HEK293 (cell line): Measurements from ENCODE around the gene MYL10.

Experiments used
- CTCF ChIA-PET: fragments of 350-600 bp; formaldehyde crosslinking; extraction: SDS; loops from one replicate; lab custom pipeline; 2021; ENCODE audit warnings: antibody characterized with exemption; lab: Yijun Ruan, JAX
- POLR2A ChIA-PET: fragments of 300-600 bp; formaldehyde crosslinking; extraction: SDS; loops from one replicate; lab custom pipeline; 2020; ENCODE audit warnings: antibody characterized with exemption, inconsistent platforms; lab: Yijun Ruan, JAX
- H3K27ac ChIP-seq: fragments of 200-500 bp; sonication (Bioruptor generic); 2 replicates; pipeline ENCODE4 v1.5.1; 2014; ENCODE audit warnings: low read depth, low read length, control low read depth, inconsistent platforms; ENCODE audit errors: extremely low read depth
- H3K36me3 ChIP-seq, 2 experiments: fragments of 200-500 bp in 1 of 2; sonication (Bioruptor generic) in 1 of 2; 1 replicate in 1 of 2; 2 replicates in 1 of 2; pipeline ENCODE4 v1.5.1; 2014 to 2017; ENCODE audit warnings: inconsistent platforms in 2 of 2, low read length in 2 of 2; ENCODE audit not compliant: control insufficient read depth in 2 of 2, insufficient read depth in 1 of 2
- H3K4me1 ChIP-seq: fragments of 200-500 bp; sonication (Bioruptor generic); 2 replicates; pipeline ENCODE4 v1.5.1; 2014; ENCODE audit warnings: mild to moderate bottlenecking, low read length, inconsistent platforms; ENCODE audit not compliant: control insufficient read depth, insufficient read depth
- H3K4me3 ChIP-seq: 2 replicates; pipeline ENCODE4 v1.5.1; 2011; ENCODE audit warnings: low read depth, mild to moderate bottlenecking, control low read depth, low read length, moderate library complexity
- H3K9me3 ChIP-seq: fragments of 200-500 bp; sonication (Bioruptor generic); 2 replicates; pipeline ENCODE4 v1.5.1; 2014; ENCODE audit warnings: low read depth, low read length, inconsistent platforms; ENCODE audit not compliant: control insufficient read depth, insufficient read depth
- FEZF1 ChIP-seq: fragments of 450-650 bp; formaldehyde crosslinking; IDR thresholded peaks from 2 replicates; pipeline ENCODE4 v1.5.1; 2016; ENCODE audit warnings: missing biosample characterization, missing genetic modification characterization
- KLF16 ChIP-seq: fragments of 450-650 bp; formaldehyde crosslinking; IDR thresholded peaks from 2 replicates; pipeline ENCODE4 v1.5.1; 2017; ENCODE audit warnings: missing biosample characterization, missing genetic modification characterization
- MYNN ChIP-seq: fragments of 450-650 bp; formaldehyde crosslinking; IDR thresholded peaks from 2 replicates; pipeline ENCODE4 v1.5.1; 2016; ENCODE audit warnings: missing biosample characterization, missing genetic modification characterization, borderline replicate concordance
- PBX3 ChIP-seq: sonication (generic); formaldehyde crosslinking; IDR thresholded peaks from 2 replicates; pipeline ENCODE4 v1.8.1; 2022; ENCODE audit warnings: mild to moderate bottlenecking, moderate library complexity, missing genetic modification reagents
- TSHZ1 ChIP-seq: fragments of 450-650 bp; formaldehyde crosslinking; IDR thresholded peaks from 2 replicates; pipeline ENCODE4 v1.5.1; 2016; ENCODE audit warnings: missing biosample characterization, missing genetic modification characterization, borderline replicate concordance
- YY2 ChIP-seq: fragments of 450-650 bp; formaldehyde crosslinking; IDR thresholded peaks from 2 replicates; pipeline ENCODE4 v1.5.1; 2016; ENCODE audit warnings: missing biosample characterization, missing genetic modification characterization
- ZFP69B ChIP-seq: fragments of 450-650 bp; formaldehyde crosslinking; IDR thresholded peaks from 2 replicates; pipeline ENCODE4 v1.5.1; 2016; ENCODE audit warnings: missing biosample characterization, missing genetic modification characterization
- ZNF140 ChIP-seq: fragments of 450-650 bp; formaldehyde crosslinking; IDR thresholded peaks from 2 replicates; pipeline ENCODE4 v1.5.1; 2016; ENCODE audit warnings: missing biosample characterization, missing genetic modification characterization
- ZNF18 ChIP-seq: fragments of 450-650 bp; formaldehyde crosslinking; IDR thresholded peaks from 2 replicates; pipeline ENCODE4 v1.5.1; 2016; ENCODE audit warnings: missing biosample characterization, missing genetic modification characterization
- ZNF48 ChIP-seq: fragments of 450-650 bp; formaldehyde crosslinking; IDR thresholded peaks from 2 replicates; pipeline ENCODE4 v1.5.1; 2016; ENCODE audit warnings: missing biosample characterization, missing genetic modification characterization
- ZNF521 ChIP-seq: fragments of 450-650 bp; formaldehyde crosslinking; IDR thresholded peaks from 2 replicates; pipeline ENCODE4 v1.5.1; 2017; ENCODE audit warnings: missing biosample characterization, mild to moderate bottlenecking, missing genetic modification characterization
- ZNF585B ChIP-seq: fragments of 450-650 bp; formaldehyde crosslinking; IDR thresholded peaks from 2 replicates; pipeline ENCODE4 v1.5.1; 2016; ENCODE audit warnings: missing biosample characterization, missing genetic modification characterization
- ZNF596 ChIP-seq: fragments of 450-650 bp; IDR thresholded peaks from 2 replicates; pipeline ENCODE4 v1.5.0; 2018; ENCODE audit warnings: missing biosample characterization, mild to moderate bottlenecking, missing genetic modification characterization, moderate library complexity
- ZNF623 ChIP-seq: fragments of 450-650 bp; formaldehyde crosslinking; IDR thresholded peaks from 2 replicates; pipeline ENCODE4 v1.5.1; 2016; ENCODE audit warnings: missing biosample characterization, missing genetic modification characterization
- ZNF639 ChIP-seq: fragments of 450-650 bp; formaldehyde crosslinking; IDR thresholded peaks from 2 replicates; pipeline ENCODE4 v1.5.1; 2016; ENCODE audit warnings: missing biosample characterization, missing genetic modification characterization
- ZNF654 ChIP-seq: fragments of 450-650 bp; formaldehyde crosslinking; IDR thresholded peaks from 2 replicates; pipeline ENCODE4 v1.5.1; 2016; ENCODE audit warnings: low read depth, missing biosample characterization, missing genetic modification characterization
- ZNF664 ChIP-seq: fragments of 450-650 bp; formaldehyde crosslinking; IDR thresholded peaks from 2 replicates; pipeline ENCODE4 v1.5.1; 2016; ENCODE audit warnings: missing biosample characterization, missing genetic modification characterization

The MYL10 gene

GRCh38 chr7:101567230-101567629 lies 61.9 kb downstream of the MYL10 start:
- H3K4me1 ChIP-seq: no peaks in the 10 kb centered on the region
- no peak overlapping the region for H3K27ac ChIP-seq
- TF ChIP-seq FEZF1 (tag by site-specific recombination) (no peak), ZNF596 (no peak), ZNF664 (tag by site-specific recombination) (no peak), ZNF585B (tag by site-specific recombination) (no peak), ZNF18 (tag by site-specific recombination) (no peak), YY2 (tag by site-specific recombination) (no peak), ZNF654 (tag by site-specific recombination) (no peak), MYNN (no peak), ZNF48 (tag by site-specific recombination) (no peak), ZNF521 (tag by site-specific recombination) (no peak), ZNF140 (tag by site-specific recombination) (no peak), TSHZ1 (tag by site-specific recombination) (no peak), ZNF639 (tag by site-specific recombination) (no peak), PBX3 (CRISPR knock-in tag) (no peak), KLF16 (tag by site-specific recombination) (no peak)
- TF ChIP-seq, all 188 proteins: peak for 0
- Histone ChIP-seq H3K36me3 (no peaks in the 10 kb centered on the region), H3K9me3 (no peaks in the 10 kb centered on the region; the same call in 1 of the 2 replicates), H3K4me3 (no peak overlapping the region)
- ChIA-PET CTCF (interaction anchor here (0.6 to 1.1 kb wide), 3 partner anchors 25 to 540 kb away, joined by 3 read pairs; no protein-coding TSS in a partner anchor), POLR2A (no interaction called here)

- H3K4me3 ChIP-seq: no peak overlapping the region
- CTCF ChIA-PET: interaction anchor here (0.7 kb wide), 1 partner anchor 155 kb away, joined by 3 read pairs; no protein-coding TSS in a partner anchor
- TF ChIP-seq ZNF623 (tag by site-specific recombination): peak; percentile 93
- no peak for TF ChIP-seq ZFP69B (tag by site-specific recombination)
- TF ChIP-seq, all 188 proteins: peak for 1
- POLR2A ChIA-PET: interaction anchor here (0.7 kb wide), 1 partner anchor 101 kb away, joined by 3 read pairs; no protein-coding TSS in a partner anchor
- H3K36me3 ChIP-seq: no peaks in the 10 kb centered on the region
- no peak overlapping the region for H3K27ac ChIP-seq
- no peaks in the 10 kb centered on the region; the same call in 1 of the 2 replicates for H3K9me3 ChIP-seq
- no peaks in the 10 kb centered on the region for H3K4me1 ChIP-seq
These were observed 63.4 kb downstream of the MYL10 start for GRCh38 chr7:101565601-101566209.
